Ascending aorta (tissue), 2 donors: ENCODE measurements around the gene MCC. TPM values are rescaled to one million over a fixed set of nuclear protein-coding genes. Genes with fewer than 3 reads are reported as not detected.

Experiments
- DNase-seq, 2 donors: peaks; one replicate each; pipeline ENCODE4 v3.0.0-alpha.2; 2019; ENCODE audit warnings: low spot score in 2 of 2
- H3K27ac ChIP-seq, 2 donors: fragments of 200-600 bp; sonication (generic); one replicate each; pipeline ENCODE4 v1.5.1; 2016 to 2017; ENCODE audit warnings: mild to moderate bottlenecking in 1 of 2
- H3K27me3 ChIP-seq: fragments of 200-600 bp; sonication (generic); one replicate; pipeline ENCODE4 v1.5.1; 2017
- H3K36me3 ChIP-seq, 2 donors: fragments of 200-600 bp; sonication (generic); one replicate each; pipeline ENCODE4 v1.5.1; 2016
- H3K4me1 ChIP-seq, 2 donors: fragments of 200-600 bp; sonication (generic); one replicate each; pipeline ENCODE4 v1.5.1; 2016 to 2017; ENCODE audit warnings: mild to moderate bottlenecking in 1 of 2
- H3K4me3 ChIP-seq, 2 donors: fragments of 200-600 bp; sonication (generic); one replicate each; pipeline ENCODE4 v1.5.1; 2016 to 2017; ENCODE audit warnings: mild to moderate bottlenecking in 1 of 2
- H3K9me3 ChIP-seq, 2 donors: fragments of 200-600 bp; sonication (generic); one replicate each; pipeline ENCODE4 v1.5.1; 2016
- intact Hi-C: fragments of 100-400 bp; cut with DNase I; formaldehyde crosslinking; loops from one replicate; pipeline ENCODE4 v1.15.1; 2023
- total RNA-seq: library from RNA; depleted of rRNA; stranded (reverse); fragments of >200 nt; gene quantifications from one replicate; pipeline ENCODE4 v1.1.0, GENCODE V29; 2016
- TF ChIP-seq, protein P1 (sequence below), 3 experiments: fragments of 200-600 bp in 2 of 3; fragments of 450-650 bp in 1 of 3; sonication (generic) in 2 of 3; IDR thresholded peaks; one replicate each; pipeline ENCODE4 v1.5.1; 2016 to 2019; ENCODE audit warnings: antibody characterized with exemption in 3 of 3, mild to moderate bottlenecking in 1 of 3, moderate library complexity in 1 of 3

Gene MCC
- total RNA-seq, 1 donor from 2014 or later = 67.9 TPM

DNA sequence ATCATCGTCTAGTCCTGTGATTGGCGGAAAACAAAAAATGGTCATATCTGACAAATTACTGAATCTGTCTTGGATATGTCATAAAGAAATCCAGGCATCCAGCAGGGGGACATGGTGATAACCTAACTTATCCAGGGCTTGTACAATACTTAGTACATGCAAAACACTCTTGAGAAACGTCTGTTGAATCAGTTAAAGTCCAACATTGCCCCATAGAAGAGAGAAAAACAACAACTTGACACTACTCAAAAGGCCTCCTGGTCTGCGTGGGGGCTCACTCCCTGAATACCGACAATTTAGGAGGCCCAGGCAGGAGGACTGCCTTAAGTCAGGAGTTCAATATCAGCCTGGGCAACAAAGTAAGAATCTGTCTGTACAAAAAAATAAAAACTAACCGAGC, 294.1 kb downstream of the MCC start:
- TF ChIP-seq, protein P1, sequence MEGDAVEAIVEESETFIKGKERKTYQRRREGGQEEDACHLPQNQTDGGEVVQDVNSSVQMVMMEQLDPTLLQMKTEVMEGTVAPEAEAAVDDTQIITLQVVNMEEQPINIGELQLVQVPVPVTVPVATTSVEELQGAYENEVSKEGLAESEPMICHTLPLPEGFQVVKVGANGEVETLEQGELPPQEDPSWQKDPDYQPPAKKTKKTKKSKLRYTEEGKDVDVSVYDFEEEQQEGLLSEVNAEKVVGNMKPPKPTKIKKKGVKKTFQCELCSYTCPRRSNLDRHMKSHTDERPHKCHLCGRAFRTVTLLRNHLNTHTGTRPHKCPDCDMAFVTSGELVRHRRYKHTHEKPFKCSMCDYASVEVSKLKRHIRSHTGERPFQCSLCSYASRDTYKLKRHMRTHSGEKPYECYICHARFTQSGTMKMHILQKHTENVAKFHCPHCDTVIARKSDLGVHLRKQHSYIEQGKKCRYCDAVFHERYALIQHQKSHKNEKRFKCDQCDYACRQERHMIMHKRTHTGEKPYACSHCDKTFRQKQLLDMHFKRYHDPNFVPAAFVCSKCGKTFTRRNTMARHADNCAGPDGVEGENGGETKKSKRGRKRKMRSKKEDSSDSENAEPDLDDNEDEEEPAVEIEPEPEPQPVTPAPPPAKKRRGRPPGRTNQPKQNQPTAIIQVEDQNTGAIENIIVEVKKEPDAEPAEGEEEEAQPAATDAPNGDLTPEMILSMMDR (IDR thresholded peaks at IDR 0.05) = no peak
- H3K4me3 ChIP-seq = no peak overlapping the region
- H3K4me1 ChIP-seq = no peaks in the 10 kb centered on the region
- peaks cover 0 to 5% of the 10 kb centered on the region in 2 donors for H3K9me3 ChIP-seq
- H3K36me3 ChIP-seq = no peaks in the 10 kb centered on the region
- no peak overlapping the region for H3K27ac ChIP-seq
- H3K27me3 ChIP-seq = no peaks in the 10 kb centered on the region
- intact Hi-C loops = no loop called here
- DNase-seq = no peak

DNA sequence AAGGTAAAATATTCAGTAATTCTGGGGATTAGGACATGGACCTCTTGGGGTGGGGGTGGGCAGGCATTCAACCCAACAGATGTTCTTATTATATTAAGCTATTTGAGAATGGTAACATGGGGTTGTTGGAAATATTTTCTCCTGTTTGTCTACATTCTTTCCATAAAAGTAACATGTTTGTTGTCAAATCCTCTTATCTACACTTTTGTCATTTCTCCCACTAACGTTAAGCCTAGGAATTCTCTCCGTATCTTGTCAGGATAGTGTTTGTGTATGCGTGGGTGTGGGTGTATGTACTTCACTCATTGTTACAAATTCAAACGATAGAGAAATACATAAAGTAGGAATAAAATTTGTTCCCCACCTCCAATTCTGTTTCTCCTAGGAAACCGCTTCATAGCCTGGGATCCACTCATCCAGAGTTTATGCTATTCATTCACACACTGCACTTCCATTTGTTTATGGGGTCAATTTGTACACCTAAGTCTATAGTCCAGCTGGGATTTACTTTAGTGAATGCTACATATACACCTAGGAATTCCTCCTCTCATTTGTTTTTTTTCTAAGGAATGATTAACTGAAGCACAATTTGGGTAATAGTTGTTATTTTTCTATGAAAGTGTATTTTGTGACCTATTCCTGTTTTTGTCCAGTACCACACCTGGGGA, 294.8 kb downstream of the MCC start:
- no peak overlapping the region for H3K27ac ChIP-seq
- TF ChIP-seq, protein P1 (IDR thresholded peaks at IDR 0.05) = no peak
- H3K27me3 ChIP-seq = no peaks in the 10 kb centered on the region
- intact Hi-C loops = no loop called here
- no peaks in the 10 kb centered on the region for H3K4me1 ChIP-seq
- no peak for DNase-seq
- no peak overlapping the region for H3K4me3 ChIP-seq
- peaks cover 0 to 5% of the 10 kb centered on the region in 2 donors for H3K9me3 ChIP-seq
- no peaks in the 10 kb centered on the region for H3K36me3 ChIP-seq

DNA sequence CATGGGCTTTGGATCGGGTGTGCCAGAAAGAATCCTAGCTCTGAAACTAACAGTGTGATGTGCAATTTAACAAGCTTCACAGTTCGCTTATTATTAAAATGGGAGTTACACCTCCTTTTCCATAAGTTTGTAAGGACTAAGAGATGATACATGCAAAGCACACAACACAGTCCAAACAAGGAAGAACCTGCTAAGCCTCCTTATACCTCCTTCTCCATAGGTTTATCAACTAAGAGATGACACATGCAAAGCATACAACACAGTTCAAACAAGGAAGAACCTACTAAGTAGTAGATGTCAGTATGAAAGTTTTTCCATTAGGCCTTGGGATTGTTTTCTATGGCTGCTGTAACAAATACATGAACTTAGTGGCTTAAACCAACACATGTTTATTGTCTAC, 295.7 kb downstream of the MCC start:
- no peaks in the 10 kb centered on the region for H3K27me3 ChIP-seq
- TF ChIP-seq, protein P1 (IDR thresholded peaks at IDR 0.05) = no peak
- no peak overlapping the region for H3K4me3 ChIP-seq
- peaks cover 0 to 5% of the 10 kb centered on the region in 2 donors for H3K9me3 ChIP-seq
- H3K27ac ChIP-seq = no peak overlapping the region
- intact Hi-C loops = no loop called here
- no peak for DNase-seq
- no peaks in the 10 kb centered on the region for H3K4me1 ChIP-seq
- H3K36me3 ChIP-seq = no peaks in the 10 kb centered on the region

DNA sequence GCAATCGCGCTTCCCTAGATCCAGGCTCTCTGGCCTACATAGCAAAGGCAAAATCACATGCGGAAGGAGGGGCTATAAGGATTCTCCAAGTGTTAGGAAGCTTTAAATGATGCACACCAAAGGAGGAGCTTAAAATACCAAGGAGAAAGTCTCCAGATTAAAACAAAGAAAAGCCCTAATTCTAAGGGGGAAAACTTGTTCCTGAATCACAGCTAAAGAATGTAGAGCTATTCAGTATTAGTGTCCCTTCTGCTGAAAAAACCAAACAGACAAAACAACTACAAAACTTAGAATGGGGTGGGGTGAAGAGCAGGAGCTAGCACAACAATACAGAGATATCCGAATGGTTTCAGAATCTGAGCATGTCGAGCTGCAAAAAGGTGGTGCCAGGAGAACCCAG, 297.9 kb downstream of the MCC start:
- Histone ChIP-seq H3K36me3 (no peaks in the 10 kb centered on the region), H3K9me3 (peaks cover 0 to 5% of the 10 kb centered on the region in 2 donors), H3K27ac (no peak overlapping the region), H3K27me3 (no peaks in the 10 kb centered on the region), H3K4me1 (no peaks in the 10 kb centered on the region), H3K4me3 (no peak overlapping the region)
- intact Hi-C loops = no loop called here
- TF ChIP-seq, protein P1 (IDR thresholded peaks at IDR 0.05) = no peak
- DNase-seq = no peak

DNA sequence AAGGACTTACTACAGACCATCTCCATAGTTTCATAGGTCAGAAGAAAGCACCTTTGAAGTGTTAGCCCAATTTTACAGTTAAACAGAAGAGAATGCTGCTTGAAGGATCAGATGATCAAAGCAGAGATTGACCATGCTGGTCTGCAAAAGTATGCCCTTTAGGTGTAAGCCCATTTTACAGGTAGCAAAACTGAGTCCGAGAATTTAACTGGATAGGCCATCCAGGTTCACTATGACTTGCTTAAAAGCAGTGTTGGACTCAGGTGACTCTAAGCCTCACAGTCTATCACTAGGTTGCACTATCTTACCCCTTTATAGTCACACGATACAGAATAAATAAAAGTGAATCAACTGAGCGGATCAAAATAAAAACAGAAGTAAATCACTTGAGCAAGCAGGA, 299.0 kb downstream of the MCC start:
- no peaks in the 10 kb centered on the region for H3K27me3 ChIP-seq
- no peak for DNase-seq
- no peak overlapping the region for H3K4me3 ChIP-seq
- H3K4me1 ChIP-seq = no peaks in the 10 kb centered on the region
- TF ChIP-seq, protein P1 (IDR thresholded peaks at IDR 0.05) = no peak
- H3K9me3 ChIP-seq = peaks cover 0 to 5% of the 10 kb centered on the region in 2 donors
- no peaks in the 10 kb centered on the region for H3K36me3 ChIP-seq
- H3K27ac ChIP-seq = no peak overlapping the region
- intact Hi-C loops = no loop called here

DNA sequence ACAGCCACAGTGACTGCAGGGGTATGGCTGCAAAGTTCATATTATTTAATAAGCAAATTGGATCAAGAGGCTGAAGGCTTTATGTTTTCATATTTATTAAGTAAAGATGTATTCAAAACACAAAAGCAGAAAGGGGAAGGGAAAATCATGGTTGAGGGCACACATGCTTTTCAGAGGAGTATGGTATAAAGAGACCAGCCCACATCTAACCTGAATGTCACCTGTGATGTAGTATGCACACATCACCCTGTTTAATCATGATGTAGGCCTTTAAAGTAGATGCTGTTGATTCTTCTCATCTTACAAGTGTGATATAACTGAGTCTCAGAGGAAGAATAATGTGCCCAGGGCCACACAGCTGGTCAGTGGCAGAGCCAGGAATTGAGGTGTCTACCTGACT, 299.8 kb downstream of the MCC start:
- DNase-seq = no peak

More for the DNA sequence above, 299.8 kb downstream of the MCC start:
- Histone ChIP-seq H3K9me3 (peaks cover 0 to 5% of the 10 kb centered on the region in 2 donors), H3K4me3 (no peak overlapping the region), H3K36me3 (no peaks in the 10 kb centered on the region), H3K4me1 (no peaks in the 10 kb centered on the region), H3K27me3 (no peaks in the 10 kb centered on the region), H3K27ac (no peak overlapping the region)
- TF ChIP-seq, protein P1 (IDR thresholded peaks at IDR 0.05) = no peak
- intact Hi-C loops = no loop called here
